PC-9 (cell line): ENCODE data around the gene DMBT1. TPM values are rescaled to one million over a fixed set of nuclear protein-coding genes. Genes with fewer than 3 reads are reported as not detected.

Source experiments
- BruUV-seq: library from RNA; stranded (reverse); fragments of 400-500 nt; replicated peaks from 2 replicates; lab custom pipeline; 2021; lab: Mats Ljungman, UMichigan
- CTCF ChIA-PET: fragments of 300-600 bp; sonication (Branson Sonifier 250); formaldehyde crosslinking; loops from one replicate; lab custom pipeline; 2022; ENCODE audit warnings: antibody characterized with exemption; lab: Charles Lee
- POLR2A ChIA-PET: fragments of 300-600 bp; sonication (Branson Sonifier 250); formaldehyde crosslinking; loops from one replicate; lab custom pipeline; 2022; ENCODE audit warnings: antibody characterized with exemption; ENCODE audit not compliant: unreplicated experiment; lab: Charles Lee
- DNase-seq, 2 experiments: peaks; one replicate each; pipeline versions ENCODE4 v3.0.0 to v3.0.0-alpha.2; 2015 to 2022; ENCODE audit warnings: mixed read lengths in 1 of 2
- H2AFZ ChIP-seq: fragments of 200-600 bp; sonication (generic); 2 replicates; pipeline ENCODE4 v1.8.1; 2017; ENCODE audit warnings: antibody characterized with exemption
- H3F3A ChIP-seq: fragments of 200-600 bp; sonication (generic); 2 replicates; pipeline ENCODE4 v1.8.1; 2017; ENCODE audit warnings: antibody characterized with exemption, mild to moderate bottlenecking, low read depth; ENCODE audit not compliant: insufficient read depth
- H3K27ac ChIP-seq: fragments of 200-600 bp; sonication (generic); 2 replicates; pipeline ENCODE4 v1.6.1; 2016; ENCODE audit warnings: mixed run types
- H3K27me3 ChIP-seq: fragments of 200-600 bp; sonication (generic); 2 replicates; pipeline ENCODE4 v1.6.1; 2016; ENCODE audit warnings: low read depth, mixed run types; ENCODE audit not compliant: insufficient read depth
- H3K36me3 ChIP-seq: fragments of 200-600 bp; sonication (generic); 2 replicates; pipeline ENCODE4 v1.6.1; 2016; ENCODE audit warnings: low read depth, mixed run types
- H3K4me1 ChIP-seq: fragments of 200-600 bp; sonication (generic); replicated peaks from 2 replicates; pipeline ENCODE4 v1.6.1; 2016; ENCODE audit warnings: mixed run types; ENCODE audit not compliant: insufficient read depth
- H3K4me2 ChIP-seq: fragments of 200-600 bp; sonication (generic); 2 replicates; pipeline ENCODE4 v1.6.1; 2017; ENCODE audit warnings: mixed run types
- H3K4me3 ChIP-seq: fragments of 200-600 bp; sonication (generic); 2 replicates; pipeline ENCODE4 v1.6.1; 2016; ENCODE audit warnings: mixed run types
- H3K79me2 ChIP-seq: fragments of 200-600 bp; sonication (generic); 2 replicates; pipeline ENCODE4 v1.6.1; 2017; ENCODE audit warnings: low read depth, mixed run types
- H3K9me2 ChIP-seq: fragments of 200-600 bp; sonication (generic); 2 replicates; pipeline ENCODE4 v1.8.1; 2017; ENCODE audit warnings: mild to moderate bottlenecking; ENCODE audit not compliant: insufficient read depth
- H3K9me3 ChIP-seq: fragments of 200-600 bp; sonication (generic); 2 replicates; pipeline ENCODE4 v1.8.1; 2016; ENCODE audit warnings: low read depth; ENCODE audit not compliant: insufficient read depth
- H4K20me1 ChIP-seq: fragments of 200-600 bp; sonication (generic); 2 replicates; pipeline ENCODE4 v1.8.1; 2017; ENCODE audit not compliant: insufficient read depth
- EZH2 ChIP-seq: fragments of 200-600 bp; sonication (generic); IDR thresholded peaks from 2 replicates; pipeline ENCODE4 v1.8.0; 2017; ENCODE audit warnings: antibody characterized with exemption, low read depth
- intact Hi-C: fragments of 100-400 bp; cut with micrococcal nuclease; formaldehyde crosslinking; loops from one replicate; pipeline ENCODE4 v1.10.0; 2022; ENCODE audit not compliant: unreplicated experiment
- total RNA-seq: library from RNA; stranded (reverse); gene quantifications from 2 replicates; pipeline ENCODE4 v1.2.3, GENCODE V29; 2021
- TF ChIP-seq, protein P1 (sequence below): fragments of 200-600 bp; sonication (generic); conservative IDR thresholded peaks from 2 replicates; pipeline ENCODE4 v1.6.1; 2017; ENCODE audit warnings: mixed run types, antibody characterized with exemption, mild to moderate bottlenecking, moderate library complexity

DMBT1 gene
- total RNA-seq, 1 experiment from 2014 or later: 0.98 TPM

DNA sequence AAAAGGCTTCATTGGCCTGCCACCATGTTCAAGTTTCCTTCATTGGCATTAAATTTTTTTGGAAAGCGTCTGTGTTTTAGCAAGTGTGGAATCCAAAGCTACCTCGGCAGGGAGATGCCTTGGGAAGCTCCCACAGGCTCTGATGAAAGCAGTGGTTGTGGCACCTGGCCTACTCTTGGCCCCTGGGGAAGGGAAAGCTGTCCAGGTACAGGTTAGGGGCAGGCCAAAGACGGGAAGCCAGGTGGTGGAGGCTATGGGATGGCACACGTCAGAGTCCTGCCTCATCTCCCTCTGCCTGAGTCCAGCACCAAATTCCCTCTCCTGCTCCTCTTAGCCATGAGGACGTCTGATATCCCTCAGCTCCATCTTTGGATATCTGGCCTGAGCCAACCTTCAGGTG is 89.3 kb downstream of the DMBT1 start:
- Histone ChIP-seq H3K36me3 (no peaks in the 10 kb centered on the region), H3K4me2 (no peak overlapping the region), H3K4me1 (no peaks in the 10 kb centered on the region), H3K9me3 (no peaks in the 10 kb centered on the region), H2AFZ (no peak overlapping the region), H3K9me2 (no peaks in the 10 kb centered on the region), H3K79me2 (no peaks in the 10 kb centered on the region), H3K27ac (no peak overlapping the region), H4K20me1 (no peaks in the 10 kb centered on the region), H3K4me3 (no peak overlapping the region), H3K27me3 (peaks cover 18% of the 10 kb centered on the region; the same call in 1 of the 2 replicates), H3F3A (no peaks in the 10 kb centered on the region)
- POLR2A ChIA-PET: no interaction called here
- intact Hi-C loops: loop anchor here (2.0 to 5.0 kb wide), 2 partner anchors 53 to 907 kb away; no protein-coding TSS in a partner anchor
- DNase-seq: no peak
- CTCF ChIA-PET: interaction anchor here (0.6 kb wide), 1 partner anchor 725 kb away, joined by 5 read pairs; no protein-coding TSS in a partner anchor
- BruUV-seq: no TSS peak
- TF ChIP-seq EZH2: no peak

DNA sequence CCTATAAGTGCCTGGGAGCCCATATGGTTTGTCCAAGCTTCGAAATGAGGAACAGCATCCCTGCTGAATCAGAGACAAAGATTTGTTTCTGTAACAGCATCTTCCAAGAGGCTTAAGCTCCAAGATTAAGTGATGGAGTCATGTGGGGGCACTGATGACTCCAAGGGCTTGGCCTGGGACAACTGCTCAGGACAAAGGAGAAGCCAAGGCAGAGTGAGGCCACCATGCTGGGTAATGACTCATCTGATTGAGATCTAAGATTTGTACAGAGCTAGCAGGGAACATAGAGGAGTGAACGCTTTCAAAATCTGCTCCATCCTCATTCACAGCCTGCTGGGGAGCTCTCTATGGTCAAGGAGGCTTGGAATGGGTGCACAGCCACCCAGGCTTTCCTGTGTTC is 89.8 kb downstream of the DMBT1 start:
- Histone ChIP-seq H3K4me1 (no peaks in the 10 kb centered on the region), H3K36me3 (no peaks in the 10 kb centered on the region), H2AFZ (no peak overlapping the region), H3K9me2 (no peaks in the 10 kb centered on the region), H3K27ac (no peak overlapping the region), H3K27me3 (peaks cover 20% of the 10 kb centered on the region; the same call in 1 of the 2 replicates), H4K20me1 (no peaks in the 10 kb centered on the region), H3K4me2 (no peak overlapping the region), H3K4me3 (no peak overlapping the region), H3K79me2 (no peaks in the 10 kb centered on the region), H3K9me3 (no peaks in the 10 kb centered on the region), H3F3A (no peaks in the 10 kb centered on the region)
- POLR2A ChIA-PET: no interaction called here
- intact Hi-C loops: no loop called here
- DNase-seq: no peak
- CTCF ChIA-PET: interaction anchor here (0.6 kb wide), 1 partner anchor 726 kb away, joined by 5 read pairs; no protein-coding TSS in a partner anchor
- BruUV-seq: no TSS peak
- TF ChIP-seq, protein P1, sequence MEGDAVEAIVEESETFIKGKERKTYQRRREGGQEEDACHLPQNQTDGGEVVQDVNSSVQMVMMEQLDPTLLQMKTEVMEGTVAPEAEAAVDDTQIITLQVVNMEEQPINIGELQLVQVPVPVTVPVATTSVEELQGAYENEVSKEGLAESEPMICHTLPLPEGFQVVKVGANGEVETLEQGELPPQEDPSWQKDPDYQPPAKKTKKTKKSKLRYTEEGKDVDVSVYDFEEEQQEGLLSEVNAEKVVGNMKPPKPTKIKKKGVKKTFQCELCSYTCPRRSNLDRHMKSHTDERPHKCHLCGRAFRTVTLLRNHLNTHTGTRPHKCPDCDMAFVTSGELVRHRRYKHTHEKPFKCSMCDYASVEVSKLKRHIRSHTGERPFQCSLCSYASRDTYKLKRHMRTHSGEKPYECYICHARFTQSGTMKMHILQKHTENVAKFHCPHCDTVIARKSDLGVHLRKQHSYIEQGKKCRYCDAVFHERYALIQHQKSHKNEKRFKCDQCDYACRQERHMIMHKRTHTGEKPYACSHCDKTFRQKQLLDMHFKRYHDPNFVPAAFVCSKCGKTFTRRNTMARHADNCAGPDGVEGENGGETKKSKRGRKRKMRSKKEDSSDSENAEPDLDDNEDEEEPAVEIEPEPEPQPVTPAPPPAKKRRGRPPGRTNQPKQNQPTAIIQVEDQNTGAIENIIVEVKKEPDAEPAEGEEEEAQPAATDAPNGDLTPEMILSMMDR: no peak
- TF ChIP-seq EZH2: no peak

DNA sequence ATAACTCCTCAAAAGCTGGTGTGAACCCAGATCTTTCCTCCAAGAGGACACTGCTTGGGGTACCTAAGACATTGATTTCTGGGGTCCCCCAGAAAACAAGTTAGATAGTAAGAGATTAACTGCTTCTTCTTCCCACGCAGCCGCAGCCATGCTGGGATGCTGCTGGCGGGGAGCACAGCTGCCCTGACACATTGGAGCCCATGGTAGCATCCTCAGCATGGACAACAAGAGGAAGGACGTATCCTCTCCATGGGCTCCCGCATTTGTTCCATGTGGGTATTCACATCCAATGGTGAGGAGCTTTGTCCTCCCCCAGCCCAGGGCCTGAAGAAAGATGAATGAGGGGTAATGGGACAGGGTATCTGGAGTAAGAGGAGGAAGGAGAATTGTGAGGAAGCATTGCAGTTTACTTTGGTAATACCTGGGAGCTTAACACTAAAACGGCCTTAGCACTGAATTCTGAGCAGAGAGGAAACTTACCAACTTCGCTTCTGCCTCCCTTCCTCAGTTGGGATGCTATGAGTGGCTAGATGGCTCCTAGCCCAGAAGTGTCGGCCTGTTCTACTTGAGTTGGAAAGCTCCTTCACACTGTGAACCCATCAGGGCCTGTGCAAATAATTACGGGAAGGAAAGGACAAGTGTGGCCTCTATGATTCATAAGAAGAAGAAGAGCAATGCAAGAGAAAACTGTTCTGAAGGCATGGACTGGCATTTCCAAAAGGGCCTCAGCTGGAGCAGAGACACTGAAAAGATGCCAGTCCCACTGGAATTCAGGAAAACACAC is 95.2 kb downstream of the DMBT1 start:
- H3K27ac ChIP-seq: no peak overlapping the region
- H3F3A ChIP-seq: no peaks in the 10 kb centered on the region
- H3K79me2 ChIP-seq: no peaks in the 10 kb centered on the region
- H3K4me3 ChIP-seq: no peak overlapping the region
- no peak overlapping the region for H3K4me2 ChIP-seq
- DNase-seq: no peak
- no TSS peak for BruUV-seq
- TF ChIP-seq EZH2: no peak
- TF ChIP-seq, protein P1: no peak
- no peaks in the 10 kb centered on the region for H3K9me2 ChIP-seq
- CTCF ChIA-PET: no interaction called here
- no peaks in the 10 kb centered on the region for H3K36me3 ChIP-seq
- no peak overlapping the region for H2AFZ ChIP-seq
- no peaks in the 10 kb centered on the region for H3K9me3 ChIP-seq
- no peaks in the 10 kb centered on the region for H3K4me1 ChIP-seq
- H4K20me1 ChIP-seq: no peaks in the 10 kb centered on the region
- POLR2A ChIA-PET: no interaction called here
- intact Hi-C loops: no loop called here
- peaks cover 66% of the 10 kb centered on the region for H3K27me3 ChIP-seq
